ENCODE measurements around the gene TBX3. TPM values are rescaled to one million over a fixed set of nuclear protein-coding genes. Genes with fewer than 3 reads are reported as not detected.

Gene TBX3
- total and polyA plus RNA-seq, 4 donors: 5.8 to 26.8 (median 17.6) TPM

GRCh38 chr12:114688256-114688845 is 4.4 kb upstream of the TBX3 start:
- Histone ChIP-seq H3K27ac (ENCODE audit: low read depth in 1 of 2, low read length in 2 of 2) (no peak overlapping the region), H3K4me1 (ENCODE audit: control insufficient read depth in 4 of 4, insufficient read depth in 4 of 4, low read length in 3 of 4) (peaks cover 2 to 22% (median 11%) of the 10 kb centered on the region in 4 donors), H3K9me3 (ENCODE audit: control insufficient read depth in 4 of 4, low read length in 3 of 4) (no peaks in the 10 kb centered on the region), H3K4me3 (ENCODE audit: low read depth in 1 of 3, low read length in 3 of 3) (no peak overlapping the region), H3K36me3 (ENCODE audit: control insufficient read depth in 4 of 4, insufficient read depth in 3 of 4, low read depth in 1 of 4, low read length in 3 of 4) (no peaks in the 10 kb centered on the region), H3K9ac (ENCODE audit: low read depth in 1 of 2, low read length in 2 of 2) (no peak overlapping the region), H3K27me3 (ENCODE audit: control insufficient read depth in 4 of 4, insufficient read depth in 4 of 4, low read length in 3 of 4) (no peaks in the 10 kb centered on the region)
- TF ChIP-seq HNF4A (conservative IDR thresholded peaks at IDR 0.05): no peak
- no peak for TF ChIP-seq RXRA (IDR thresholded peaks at IDR 0.05)
- TF ChIP-seq JUND (IDR thresholded peaks at IDR 0.05): no peak
- TF ChIP-seq TAF1 (conservative IDR thresholded peaks at IDR 0.05): no peak
- no peak for TF ChIP-seq SP1 (IDR thresholded peaks at IDR 0.05)
- TF ChIP-seq GABPA (IDR thresholded peaks at IDR 0.05 in 1 of 2, conservative IDR thresholded peaks at IDR 0.05 in 1 of 2): no peak
- TF ChIP-seq MAX (IDR thresholded peaks at IDR 0.05): no peak
- no peak for TF ChIP-seq NR2F2 (IDR thresholded peaks at IDR 0.05)
- TF ChIP-seq RAD21 (IDR thresholded peaks at IDR 0.05): no peak
- no peak for TF ChIP-seq FOXA1 (IDR thresholded peaks at IDR 0.05)
- TF ChIP-seq CTCF (IDR thresholded peaks at IDR 0.05; ENCODE audit: low read depth, low read length, missing input control): no peak
- no peak for TF ChIP-seq ZBTB33 (IDR thresholded peaks at IDR 0.05)
- TF ChIP-seq YY1 (IDR thresholded peaks at IDR 0.05): no peak
- no peak for TF ChIP-seq REST (IDR thresholded peaks at IDR 0.05)
- TF ChIP-seq FOXA2 (IDR thresholded peaks at IDR 0.05): no peak
- TF ChIP-seq ATF3 (IDR thresholded peaks at IDR 0.05): no peak
- TF ChIP-seq HNF4G (IDR thresholded peaks at IDR 0.05): no peak
- TF ChIP-seq EGR1 (IDR thresholded peaks at IDR 0.05; ENCODE audit: low read depth in 2 of 2): no peak
- WGBS: 50% methylated on average over 4 of the region's 4 CpGs
- DNase-seq (ENCODE audit: low spot score): no peak

All from liver (tissue), 9 donors.